H1 (cell line): ENCODE results near the gene CYP27C1. TPM values are rescaled to one million over a fixed set of nuclear protein-coding genes. Genes with fewer than 3 reads are reported as not detected.

Experiments
- CTCF ChIA-PET: fragments of 300-600 bp; sonication (Branson Sonifier 250); formaldehyde crosslinking; loops from one replicate; lab custom pipeline; 2021; ENCODE audit not compliant: partially characterized antibody; lab: Charles Lee
- POLR2A ChIA-PET: fragments of 300-600 bp; sonication (Branson Sonifier 250); formaldehyde crosslinking; loops from one replicate; lab custom pipeline; 2021; ENCODE audit warnings: inconsistent platforms; ENCODE audit not compliant: partially characterized antibody; lab: Charles Lee
- DNase-seq, 2 experiments: peaks; one replicate each; pipeline versions ENCODE4 v3.0.0 to v3.0.0-alpha.2; 2010 to 2022; ENCODE audit warnings: low spot score in 2 of 2, low read depth in 1 of 2, mixed read lengths in 1 of 2
- FAIRE-seq: peaks from 2 replicates; lab custom pipeline; 2011; peaks lifted over from hg19 to GRCh38; lab: Jason Lieb, UNC
- H2AFZ ChIP-seq: 2 replicates; pipeline ENCODE4 v1.8.1; 2012; ENCODE audit warnings: low read length, inconsistent platforms
- H2AK5ac ChIP-seq: 2 replicates; pipeline ENCODE4 v1.6.1; 2013; ENCODE audit warnings: low read depth, low read length
- H2BK120ac ChIP-seq: replicated peaks from 2 replicates; pipeline ENCODE3; 2013; ENCODE audit warnings: low read depth, low read length, inconsistent platforms
- H2BK12ac ChIP-seq: 2 replicates; pipeline ENCODE4 v1.6.1; 2013; ENCODE audit warnings: low read depth, low read length
- H2BK15ac ChIP-seq: 2 replicates; pipeline ENCODE4 v1.6.1; 2013; ENCODE audit warnings: low read length
- H2BK20ac ChIP-seq: 2 replicates; pipeline ENCODE4 v1.6.1; 2013; ENCODE audit warnings: low read length
- H2BK5ac ChIP-seq: 2 replicates; pipeline ENCODE4 v1.6.1; 2013; ENCODE audit warnings: low read depth, low read length
- H3K14ac ChIP-seq: 2 replicates; pipeline ENCODE4 v1.6.1; 2013; ENCODE audit warnings: inconsistent platforms; ENCODE audit not compliant: insufficient read length
- H3K18ac ChIP-seq: 2 replicates; pipeline ENCODE4 v1.6.1; 2013; ENCODE audit warnings: low read length; ENCODE audit errors: extremely low read depth
- H3K23ac ChIP-seq: 2 replicates; pipeline ENCODE4 v1.6.1; 2013; ENCODE audit warnings: inconsistent platforms; ENCODE audit not compliant: insufficient read length
- H3K23me2 ChIP-seq: 2 replicates; pipeline ENCODE4 v1.6.1; 2013; ENCODE audit warnings: low read depth, low read length
- H3K27ac ChIP-seq: 2 replicates; pipeline ENCODE4 v1.6.1; 2011; ENCODE audit warnings: low read depth, low read length, inconsistent platforms
- H3K27me3 ChIP-seq, 4 experiments: replicated peaks in 1 of 4; 1 replicate in 1 of 4; 2 replicates in 3 of 4; pipeline versions ENCODE4 v1.6.1 to v1.8.1; 2011 to 2013; ENCODE audit warnings: low read length in 3 of 4, mild to moderate bottlenecking in 3 of 4, inconsistent platforms in 2 of 4, mixed read lengths in 2 of 4, moderate library complexity in 1 of 4; ENCODE audit not compliant: control insufficient read depth in 3 of 4, insufficient read depth in 3 of 4; ENCODE audit errors: extremely low read depth in 1 of 4
- H3K36me3 ChIP-seq, 4 experiments: 2 replicates each; pipeline versions ENCODE4 v1.6.1 to v1.8.1; 2011 to 2013; ENCODE audit warnings: mild to moderate bottlenecking in 4 of 4, low read length in 3 of 4, moderate library complexity in 2 of 4, control low read depth in 1 of 4, inconsistent platforms in 1 of 4; ENCODE audit not compliant: insufficient read depth in 4 of 4, control insufficient read depth in 2 of 4
- H3K4ac ChIP-seq: replicated peaks from 2 replicates; pipeline ENCODE3; 2013; ENCODE audit warnings: low read length, low read depth, mixed read lengths, inconsistent platforms; ENCODE audit not compliant: insufficient read length
- H3K4me1 ChIP-seq, 4 experiments: replicated peaks in 1 of 4; 1 replicate in 1 of 4; 2 replicates in 3 of 4; pipeline versions ENCODE4 v1.6.1 to v1.8.1; 2011 to 2013; ENCODE audit warnings: low read length in 3 of 4, inconsistent platforms in 2 of 4, mixed read lengths in 1 of 4; ENCODE audit not compliant: insufficient read depth in 4 of 4, control insufficient read depth in 3 of 4
- H3K4me2 ChIP-seq, 2 experiments: 2 replicates each; pipeline versions ENCODE4 v1.6.1 to v1.8.1; 2011 to 2013; ENCODE audit warnings: low read depth in 2 of 2, low read length in 2 of 2, control low read depth in 1 of 2, inconsistent platforms in 1 of 2, mild to moderate bottlenecking in 1 of 2; ENCODE audit not compliant: insufficient read depth in 1 of 2
- H3K4me3 ChIP-seq, 4 experiments: fragments of 200-600, 300-600 bp in 1 of 4; sonication (generic), shearing (Covaris generic), sonication (Bioruptor Twin) in 1 of 4; 2 replicates each; pipeline versions ENCODE4 v1.5.1 to v1.8.1; 2011 to 2016; ENCODE audit warnings: low read length in 4 of 4, low read depth in 3 of 4, control low read depth in 2 of 4, inconsistent platforms in 2 of 4, mild to moderate bottlenecking in 2 of 4, mixed read lengths in 1 of 4, moderate library complexity in 1 of 4; ENCODE audit not compliant: insufficient read depth in 2 of 4; ENCODE audit errors: extremely low read depth in 1 of 4
- H3K56ac ChIP-seq: replicated peaks from 2 replicates; pipeline ENCODE3; 2013; ENCODE audit warnings: low read depth, mild to moderate bottlenecking, mixed read lengths, low read length, inconsistent platforms; ENCODE audit not compliant: insufficient read length
- H3K79me1 ChIP-seq: 2 replicates; pipeline ENCODE4 v1.6.1; 2013; ENCODE audit warnings: low read depth, low read length, control low read depth
- H3K79me2 ChIP-seq, 2 experiments: 2 replicates each; pipeline versions ENCODE4 v1.6.1 to v1.8.1; 2012 to 2013; ENCODE audit warnings: low read length in 2 of 2, mild to moderate bottlenecking in 2 of 2, inconsistent platforms in 1 of 2; ENCODE audit not compliant: insufficient read depth in 2 of 2, control insufficient read depth in 1 of 2
- H3K9ac ChIP-seq, 4 experiments: replicated peaks in 1 of 4; 1 replicate in 1 of 4; 2 replicates in 3 of 4; pipeline versions ENCODE4 v1.6.1 to v1.8.1; 2011 to 2013; ENCODE audit warnings: low read depth in 3 of 4, low read length in 3 of 4, control low read depth in 2 of 4, mild to moderate bottlenecking in 2 of 4, moderate library complexity in 2 of 4, inconsistent platforms in 1 of 4; ENCODE audit errors: extremely low read depth in 1 of 4
- H3K9me3 ChIP-seq, 2 experiments: 2 replicates each; pipeline versions ENCODE4 v1.6.1 to v1.8.1; 2012 to 2013; ENCODE audit warnings: mild to moderate bottlenecking in 2 of 2, moderate library complexity in 2 of 2, control low read depth in 1 of 2, inconsistent platforms in 1 of 2, low read depth in 1 of 2, low read length in 1 of 2, mixed read lengths in 1 of 2; ENCODE audit not compliant: insufficient read depth in 2 of 2
- H4K20me1 ChIP-seq, 2 experiments: replicated peaks in 1 of 2; 2 replicates each; pipeline versions ENCODE3 to v1.8.1; 2011 to 2013; ENCODE audit warnings: inconsistent platforms in 2 of 2, low read length in 2 of 2, mild to moderate bottlenecking in 1 of 2; ENCODE audit not compliant: insufficient read depth in 2 of 2, control insufficient read depth in 1 of 2
- H4K5ac ChIP-seq: 2 replicates; pipeline ENCODE4 v1.6.1; 2013; ENCODE audit warnings: low read length, low read depth, mixed read lengths, inconsistent platforms; ENCODE audit not compliant: insufficient read length
- H4K8ac ChIP-seq: 2 replicates; pipeline ENCODE4 v1.8.0; 2013; ENCODE audit warnings: mild to moderate bottlenecking, moderate library complexity, low read length, inconsistent platforms; ENCODE audit not compliant: insufficient read depth; ENCODE audit errors: extremely low read depth
- H4K91ac ChIP-seq: replicated peaks from 2 replicates; pipeline ENCODE3; 2013; ENCODE audit warnings: low read length, mixed read lengths, inconsistent platforms; ENCODE audit not compliant: insufficient read length
- BCL11A ChIP-seq, 2 experiments: IDR thresholded peaks; one replicate each; pipeline ENCODE4 v1.6.1; 2011; ENCODE audit warnings: low read depth in 2 of 2, low read length in 2 of 2, mild to moderate bottlenecking in 2 of 2
- CBX5 ChIP-seq: fragments of 300-800, 300-1000 bp; sonication (generic); IDR thresholded peaks from 2 replicates; pipeline ENCODE4 v1.7.1; 2016; ENCODE audit warnings: antibody characterized with exemption, low read length, low read depth
- CHD2 ChIP-seq: IDR thresholded peaks from 2 replicates; pipeline ENCODE4 v1.6.1; 2012; ENCODE audit warnings: low read length, improper control_type of control experiment
- NRF1 ChIP-seq: IDR thresholded peaks from 2 replicates; pipeline ENCODE4 v1.6.1; 2011; ENCODE audit warnings: mild to moderate bottlenecking, low read depth, low read length, improper control_type of control experiment
- POU5F1 ChIP-seq: IDR thresholded peaks from 2 replicates; pipeline ENCODE4 v1.6.1; 2011; ENCODE audit warnings: low read depth, mild to moderate bottlenecking, low read length, moderate library complexity
- RBBP5 ChIP-seq: IDR thresholded peaks from 2 replicates; pipeline ENCODE4 v1.7.1; 2012; ENCODE audit warnings: low read depth, mild to moderate bottlenecking, inconsistent platforms, low read length, moderate library complexity, borderline replicate concordance
- RNF2 ChIP-seq: fragments of 200-900, 300-1000 bp; sonication (generic); IDR thresholded peaks from 2 replicates; pipeline ENCODE4 v1.7.1; 2016; ENCODE audit warnings: borderline replicate concordance, low read depth, mild to moderate bottlenecking, antibody characterized with exemption, low read length; ENCODE audit not compliant: poor library complexity, severe bottlenecking; ENCODE audit errors: missing control alignments
- RXRA ChIP-seq: IDR thresholded peaks from 2 replicates; pipeline ENCODE4 v1.6.1; 2011; ENCODE audit warnings: low read depth, mild to moderate bottlenecking, low read length, moderate library complexity; ENCODE audit not compliant: insufficient read depth
- SAP30 ChIP-seq: fragments of 300-600 bp; sonication (generic); IDR thresholded peaks from 2 replicates; pipeline ENCODE4 v1.7.1; 2012; ENCODE audit warnings: low read length, moderate library complexity, mild to moderate bottlenecking, inconsistent platforms; ENCODE audit not compliant: insufficient read depth, insufficient replicate concordance
- SP2 ChIP-seq: IDR thresholded peaks from 2 replicates; pipeline ENCODE4 v1.6.1; 2012; ENCODE audit warnings: mild to moderate bottlenecking, low read length, inconsistent platforms
- SP4 ChIP-seq: IDR thresholded peaks from 2 replicates; pipeline ENCODE4 v1.6.1; 2012; ENCODE audit warnings: low read length, inconsistent platforms
- TBP ChIP-seq: IDR thresholded peaks from 2 replicates; pipeline ENCODE4 v1.6.1; 2011; ENCODE audit warnings: low read depth, low read length, improper control_type of control experiment
- WGBS, 2 experiments: shearing (Covaris generic) in 1 of 2; methylation state at CpG; one replicate each; pipeline versions ENCODE4 v1.1.6 to v1.1.7; 2013 to 2015; ENCODE audit warnings: low lambda C conversion rate in 2 of 2, mixed read lengths in 2 of 2, inconsistent platforms in 1 of 2, low coverage in 1 of 2, missing lambda C conversion rate in 1 of 2; ENCODE audit not compliant: insufficient replicate concordance in 2 of 2, insufficient coverage in 1 of 2, insufficient read length in 1 of 2; ENCODE audit errors: extremely low coverage in 1 of 2, missing lambda C conversion rate in 1 of 2; 5-methylcytosine and 5-hydroxymethylcytosine counted together
- polyA plus RNA-seq, 7 experiments: library from polyadenylated mRNA; depleted of rRNA in 3 of 7; stranded (reverse) in 5 of 7; unstranded in 2 of 7; fragments of >200 nt in 5 of 7; fragments of 200-250 nt in 2 of 7; gene quantifications; 1 replicate in 5 of 7; 2 replicates in 1 of 7; 4 replicates in 1 of 7; pipeline versions ENCODE4 v1.2.1 to v1.2.3, GENCODE V29; 2011 to 2013; ENCODE audit warnings: missing spikeins in 2 of 7, mixed read lengths in 2 of 7
- total RNA-seq: library from RNA; stranded (reverse); fragmentation: NEBNext Ultra II Directional; extraction: Animal tissue kit (Norgen Biotek cat#: 25700); gene quantifications from 2 replicates; pipeline ENCODE4 v1.2.1, GENCODE V29; 2021
- TF ChIP-seq, protein P1 (sequence below): IDR thresholded peaks from 2 replicates; pipeline ENCODE4 v1.6.1; 2012; ENCODE audit warnings: inconsistent platforms
- TF ChIP-seq, protein P2 (sequence below): IDR thresholded peaks from 2 replicates; pipeline ENCODE4 v1.6.1; 2011; ENCODE audit warnings: low read depth, mild to moderate bottlenecking, low read length; ENCODE audit not compliant: insufficient read depth

Gene CYP27C1
- total and polyA plus RNA-seq, 2 of the 8 experiments (the other 6 are each of a cell fraction or from before 2014, with no cell fraction given) = 1.3 to 3.2 TPM

DNA sequence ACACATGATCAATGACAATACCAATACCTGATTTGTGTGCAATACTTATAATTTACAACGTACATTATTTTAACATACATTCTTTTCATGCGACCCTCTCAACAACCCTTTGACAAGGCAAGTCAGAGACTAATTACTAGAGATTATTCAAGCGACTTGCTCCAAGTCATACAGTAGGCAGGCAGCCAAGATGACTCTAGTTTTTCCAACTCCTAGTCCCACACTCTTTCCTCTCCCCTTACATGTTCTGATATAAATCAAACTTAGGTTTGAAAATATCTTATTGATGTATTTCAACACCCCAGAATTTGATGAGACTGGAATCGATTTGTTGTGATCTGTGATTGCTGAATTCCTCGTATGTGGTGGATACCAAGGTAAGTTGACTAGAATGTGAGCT is 8.0 kb upstream of the CYP27C1 start:
- H3K4ac ChIP-seq = no peak overlapping the region
- no peak overlapping the region for H4K5ac ChIP-seq
- H4K20me1 ChIP-seq = no peaks in the 10 kb centered on the region
- H2BK5ac ChIP-seq = no peak overlapping the region
- no peak overlapping the region for H2AFZ ChIP-seq
- H2AK5ac ChIP-seq = no peak overlapping the region
- H3K23me2 ChIP-seq = no peaks in the 10 kb centered on the region
- H3K9ac ChIP-seq = no peak overlapping the region
- no peak overlapping the region for H3K18ac ChIP-seq
- H2BK120ac ChIP-seq = no peak overlapping the region
- H3K4me2 ChIP-seq = no peak overlapping the region
- H3K9me3 ChIP-seq = no peaks in the 10 kb centered on the region
- no peak overlapping the region for H4K91ac ChIP-seq
- TF ChIP-seq RBBP5 (no peak), SP4 (no peak), RNF2 (no peak), NRF1 (no peak), POU5F1 (no peak), BCL11A (IDR thresholded peaks at IDR 0.05; ENCODE audit: low read depth in 2 of 2, low read length in 2 of 2) (no peak), RXRA (no peak), CBX5 (no peak), CHD2 (no peak), TBP (no peak), SP2 (no peak), SAP30 (no peak)
- TF ChIP-seq, protein P1, sequence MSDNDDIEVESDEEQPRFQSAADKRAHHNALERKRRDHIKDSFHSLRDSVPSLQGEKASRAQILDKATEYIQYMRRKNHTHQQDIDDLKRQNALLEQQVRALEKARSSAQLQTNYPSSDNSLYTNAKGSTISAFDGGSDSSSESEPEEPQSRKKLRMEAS = no peak
- TF ChIP-seq, protein P2, sequence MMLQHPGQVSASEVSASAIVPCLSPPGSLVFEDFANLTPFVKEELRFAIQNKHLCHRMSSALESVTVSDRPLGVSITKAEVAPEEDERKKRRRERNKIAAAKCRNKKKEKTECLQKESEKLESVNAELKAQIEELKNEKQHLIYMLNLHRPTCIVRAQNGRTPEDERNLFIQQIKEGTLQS = no peak
- no peaks in the 10 kb centered on the region for H3K27me3 ChIP-seq
- no peaks in the 10 kb centered on the region for H3K4me1 ChIP-seq
- H3K36me3 ChIP-seq = no peaks in the 10 kb centered on the region
- H3K27ac ChIP-seq = no peak overlapping the region
- ChIA-PET POLR2A (no interaction called here), CTCF (no interaction called here)
- no peak overlapping the region for H2BK20ac ChIP-seq
- H3K4me3 ChIP-seq = no peak overlapping the region
- H2BK12ac ChIP-seq = no peak overlapping the region
- 90% methylated on average over 5 of the region's 5 CpGs; no CpG with 5 or more reads in 1 of the 2 experiments for WGBS, 2 experiments
- DNase-seq (no peak), FAIRE-seq (no peak)
- no peaks in the 10 kb centered on the region for H3K79me2 ChIP-seq
- H3K14ac ChIP-seq = no peak overlapping the region
- no peaks in the 10 kb centered on the region for H3K79me1 ChIP-seq
- no peak overlapping the region for H4K8ac ChIP-seq
- no peak overlapping the region for H3K23ac ChIP-seq
- no peak overlapping the region for H2BK15ac ChIP-seq
- H3K56ac ChIP-seq = no peak overlapping the region
